IMR-90 (cell line): ENCODE data around the gene EPB41L4A. TPM values are rescaled to one million over a fixed set of nuclear protein-coding genes. Genes with fewer than 3 reads are reported as not detected.

Source experiments
- ATAC-seq: fragments of 200-7000 bp; cut with Tn5 transposase; 2 replicates; pipeline ENCODE4 v1.9.1; 2020; ENCODE audit warnings: low read depth, mild to moderate bottlenecking, moderate library complexity
- BruUV-seq: library from RNA; stranded (reverse); fragments of 400-500 nt; replicated peaks from 2 replicates; lab custom pipeline; 2021; lab: Mats Ljungman, UMichigan
- CTCF ChIA-PET: fragments of 300-600 bp; formaldehyde crosslinking; extraction: SDS; loops from one replicate; lab custom pipeline; 2021; ENCODE audit warnings: antibody characterized with exemption; lab: Yijun Ruan, JAX
- POLR2A ChIA-PET: fragments of 300-600 bp; sonication (Branson Sonifier 250); formaldehyde crosslinking; loops from one replicate; lab custom pipeline; 2022; ENCODE audit warnings: antibody characterized with exemption; ENCODE audit not compliant: unreplicated experiment; lab: Charles Lee
- DNase-seq: peaks from one replicate; pipeline ENCODE4 v3.0.0; 2013
- H2AFZ ChIP-seq: replicated peaks from 2 replicates; pipeline ENCODE3; 2013; ENCODE audit warnings: low read length, mild to moderate bottlenecking; ENCODE audit not compliant: poor library complexity
- H2AK5ac ChIP-seq: 2 replicates; pipeline ENCODE4 v1.6.1; 2013; ENCODE audit warnings: low read depth, low read length, inconsistent platforms
- H2AK9ac ChIP-seq: replicated peaks from 2 replicates; pipeline ENCODE3; 2013; ENCODE audit warnings: mild to moderate bottlenecking, low read depth, low read length, moderate library complexity; ENCODE audit not compliant: poor library complexity
- H2BK120ac ChIP-seq: 2 replicates; pipeline ENCODE4 v1.6.1; 2013; ENCODE audit warnings: low read depth, low read length, inconsistent platforms
- H2BK15ac ChIP-seq: 3 replicates; pipeline ENCODE4 v1.6.1; 2013; ENCODE audit warnings: low read depth, low read length, inconsistent platforms
- H2BK20ac ChIP-seq: 2 replicates; pipeline ENCODE4 v1.6.1; 2013; ENCODE audit warnings: low read depth, mild to moderate bottlenecking, inconsistent platforms, low read length, moderate library complexity
- H2BK5ac ChIP-seq: 2 replicates; pipeline ENCODE4 v1.6.1; 2013; ENCODE audit warnings: mild to moderate bottlenecking, low read depth, low read length, inconsistent platforms; ENCODE audit not compliant: poor library complexity, severe bottlenecking
- H3K14ac ChIP-seq: replicated peaks from 2 replicates; pipeline ENCODE4 v1.6.1; 2013; ENCODE audit warnings: low read depth, low read length, inconsistent platforms
- H3K18ac ChIP-seq: 2 replicates; pipeline ENCODE4 v1.6.1; 2013; ENCODE audit warnings: low read depth, low read length, control low read depth
- H3K23ac ChIP-seq: 2 replicates; pipeline ENCODE4 v1.6.1; 2013; ENCODE audit warnings: low read depth, low read length, inconsistent platforms
- H3K27ac ChIP-seq: 2 replicates; pipeline ENCODE4 v1.5.1; 2013; ENCODE audit warnings: mild to moderate bottlenecking, control low read depth, low read length; ENCODE audit not compliant: insufficient read depth
- H3K27me3 ChIP-seq: 2 replicates; pipeline ENCODE4 v1.6.1; 2013; ENCODE audit warnings: low read length; ENCODE audit not compliant: control insufficient read depth, insufficient read depth
- H3K36me3 ChIP-seq: 2 replicates; pipeline ENCODE4 v1.6.1; 2013; ENCODE audit warnings: low read length, mixed read lengths; ENCODE audit not compliant: control insufficient read depth, insufficient read depth
- H3K4ac ChIP-seq: 2 replicates; pipeline ENCODE4 v1.6.1; 2013; ENCODE audit warnings: low read depth, low read length, inconsistent platforms
- H3K4me1 ChIP-seq: 2 replicates; pipeline ENCODE4 v1.6.1; 2013; ENCODE audit warnings: low read length, mixed read lengths; ENCODE audit not compliant: control insufficient read depth, insufficient read depth
- H3K4me2 ChIP-seq: 2 replicates; pipeline ENCODE4 v1.6.1; 2013; ENCODE audit warnings: low read depth, mild to moderate bottlenecking, control low read depth, low read length, moderate library complexity
- H3K4me3 ChIP-seq: 2 replicates; pipeline ENCODE4 v1.5.1; 2013; ENCODE audit warnings: low read depth, mild to moderate bottlenecking, control low read depth, low read length, moderate library complexity; ENCODE audit not compliant: insufficient read depth
- H3K56ac ChIP-seq: 2 replicates; pipeline ENCODE4 v1.6.1; 2013; ENCODE audit warnings: low read length, inconsistent platforms; ENCODE audit not compliant: insufficient read depth; ENCODE audit errors: extremely low read depth
- H3K79me1 ChIP-seq, 2 experiments: 2 replicates each; pipeline ENCODE4 v1.6.1; 2013; ENCODE audit warnings: low read length in 2 of 2, inconsistent platforms in 1 of 2, low read depth in 1 of 2
- H3K9ac ChIP-seq: 2 replicates; pipeline ENCODE4 v1.6.1; 2013; ENCODE audit warnings: low read depth, low read length, control low read depth
- H3K9me1 ChIP-seq: 2 replicates; pipeline ENCODE4 v1.6.1; 2013; ENCODE audit warnings: low read length, inconsistent platforms; ENCODE audit not compliant: insufficient read depth
- H3K9me3 ChIP-seq: 2 replicates; pipeline ENCODE4 v1.6.1; 2013; ENCODE audit warnings: low read length; ENCODE audit not compliant: control insufficient read depth, insufficient read depth
- H4K20me1 ChIP-seq: 2 replicates; pipeline ENCODE4 v1.6.1; 2013; ENCODE audit warnings: low read length, inconsistent platforms; ENCODE audit not compliant: insufficient read depth
- H4K5ac ChIP-seq: 2 replicates; pipeline ENCODE4 v1.6.1; 2013; ENCODE audit warnings: mild to moderate bottlenecking, low read depth, low read length, control low read depth
- H4K8ac ChIP-seq, 2 experiments: 2 replicates each; pipeline ENCODE4 v1.6.1; 2013; ENCODE audit warnings: low read depth in 2 of 2, low read length in 2 of 2, control low read depth in 1 of 2, inconsistent platforms in 1 of 2
- H4K91ac ChIP-seq: 2 replicates; pipeline ENCODE4 v1.6.1; 2013; ENCODE audit warnings: low read depth, low read length, inconsistent platforms; ENCODE audit not compliant: insufficient read depth
- CHD1 ChIP-seq: IDR thresholded peaks from 2 replicates; pipeline ENCODE4 v1.6.1; 2012; ENCODE audit warnings: low read depth, low read length, improper control_type of control experiment
- CTCF ChIP-seq: conservative IDR thresholded peaks from 2 replicates; pipeline ENCODE4 v1.5.1; 2012; ENCODE audit warnings: mild to moderate bottlenecking, low read depth, low read length, improper control_type of control experiment
- ELK1 ChIP-seq: fragments of 150-350 bp; IDR thresholded peaks from 2 replicates; pipeline ENCODE4 v1.6.1; 2016; ENCODE audit warnings: low read depth, mild to moderate bottlenecking, low read length, moderate library complexity, borderline replicate concordance
- MAZ ChIP-seq: IDR thresholded peaks from 2 replicates; pipeline ENCODE4 v1.6.1; 2012; ENCODE audit warnings: low read depth, mild to moderate bottlenecking, low read length, improper control_type of control experiment, moderate library complexity, borderline replicate concordance
- MXI1 ChIP-seq: IDR thresholded peaks from 2 replicates; pipeline ENCODE4 v1.6.1; 2012; ENCODE audit warnings: low read depth, mild to moderate bottlenecking, low read length, moderate library complexity, borderline replicate concordance
- NFE2L2 ChIP-seq: fragments of 150-350 bp; IDR thresholded peaks from 2 replicates; pipeline ENCODE4 v1.6.1; 2016; ENCODE audit warnings: low read depth, mild to moderate bottlenecking, low read length
- POLR2A ChIP-seq: IDR thresholded peaks from 2 replicates; pipeline ENCODE4 v1.6.1; 2012; ENCODE audit warnings: mild to moderate bottlenecking, low read depth, low read length
- RAD21 ChIP-seq: IDR thresholded peaks from 2 replicates; pipeline ENCODE4 v1.6.1; 2012; ENCODE audit warnings: low read length, improper control_type of control experiment
- RCOR1 ChIP-seq: IDR thresholded peaks from 2 replicates; pipeline ENCODE4 v1.6.1; 2012; ENCODE audit warnings: mild to moderate bottlenecking, low read length, improper control_type of control experiment; ENCODE audit not compliant: insufficient replicate concordance
- RFX5 ChIP-seq: IDR thresholded peaks from 2 replicates; pipeline ENCODE4 v1.8.0; 2012; ENCODE audit warnings: low read depth, mild to moderate bottlenecking, low read length, moderate library complexity
- USF2 ChIP-seq: fragments of 150-350 bp; IDR thresholded peaks from 2 replicates; pipeline ENCODE4 v1.6.1; 2017; ENCODE audit warnings: mild to moderate bottlenecking, antibody characterized with exemption, low read length, low read depth
- WGBS, 2 experiments: methylation state at CpG; one replicate each; pipeline versions ENCODE4 v1.1.5 to v1.1.7; 2013; ENCODE audit warnings: missing lambda C conversion rate in 2 of 2; ENCODE audit not compliant: insufficient read length in 1 of 2; ENCODE audit errors: extremely low coverage in 2 of 2; 5-methylcytosine and 5-hydroxymethylcytosine counted together
- dilution Hi-C: fragments of 300-500 bp; cut with HindIII; formaldehyde crosslinking; loops from one replicate; pipeline ENCODE4 v1.14.3; 2018; ENCODE audit warnings: low sequenced_read_pairs; ENCODE audit not compliant: unreplicated experiment
- in situ Hi-C: fragments of 300-500 bp; cut with MboI; formaldehyde crosslinking; loops from 3 replicates; pipeline ENCODE4 v1.14.3; 2019; ENCODE audit warnings: low sequenced_read_pairs, inconsistent platforms, mixed read lengths
- intact Hi-C: fragments of 100-400 bp; cut with micrococcal nuclease; formaldehyde crosslinking; loops from 2 replicates; pipeline ENCODE4 v1.10.0; 2022
- polyA plus RNA-seq, 3 experiments: library from polyadenylated mRNA; depleted of rRNA; stranded (reverse); fragments of >200 nt; gene quantifications; 2 replicates each; pipeline ENCODE4 v1.2.3, GENCODE V29; 2012; ENCODE audit warnings: low replicate concordance in 1 of 3
- total RNA-seq: library from RNA; depleted of rRNA; stranded (reverse); fragments of >200 nt; gene quantifications from 2 replicates; pipeline ENCODE4 v1.2.3, GENCODE V29; 2012

Gene EPB41L4A
- total and polyA plus RNA-seq, 2 of the 4 experiments (the other 2 are of a cell fraction), result under 0.01 to 0.02 TPM

- DNase-seq (no peak), ATAC-seq (no peak)
- H2AK9ac ChIP-seq, result no peak overlapping the region
- POLR2A ChIA-PET, result no interaction called here
- H2BK20ac ChIP-seq, result no peak overlapping the region
- no peaks in the 10 kb centered on the region for H3K27me3 ChIP-seq
- H3K23ac ChIP-seq, result no peak overlapping the region
- H3K4ac ChIP-seq, result no peak overlapping the region
- no peaks in the 10 kb centered on the region for H3K4me1 ChIP-seq
- in situ Hi-C loops, result no loop called here
- H4K8ac ChIP-seq, result no peak overlapping the region
- no peak overlapping the region for H2AK5ac ChIP-seq
- CTCF ChIA-PET, result no interaction called here
- H2BK5ac ChIP-seq, result no peak overlapping the region
- no peak overlapping the region for H2BK15ac ChIP-seq
- H3K9me1 ChIP-seq, result no peaks in the 10 kb centered on the region
- no CpG with 5 or more reads among the region's 2 CpGs for WGBS, 2 experiments
- no peak overlapping the region for H3K4me3 ChIP-seq
- TF ChIP-seq RAD21, result no peak
- no peak for TF ChIP-seq NFE2L2
- TF ChIP-seq POLR2A, result no peak
- TF ChIP-seq RFX5, result no peak
- TF ChIP-seq CHD1, result no peak
- TF ChIP-seq MXI1, result no peak
- TF ChIP-seq RCOR1, result no peak
- no peak for TF ChIP-seq MAZ
- no peak for TF ChIP-seq ELK1
- TF ChIP-seq USF2, result no peak
- no peak for TF ChIP-seq CTCF
- H2BK120ac ChIP-seq, result no peak overlapping the region
- no peak overlapping the region for H3K4me2 ChIP-seq
- H3K18ac ChIP-seq, result no peak overlapping the region
- intact Hi-C loops, result no loop called here
- H3K14ac ChIP-seq, result no peak overlapping the region
- no peak overlapping the region for H3K56ac ChIP-seq
- H2AFZ ChIP-seq, result no peak overlapping the region
- no peaks in the 10 kb centered on the region for H4K20me1 ChIP-seq
- H3K27ac ChIP-seq, result no peak overlapping the region
- dilution Hi-C loops, result no loop called here
- no peaks in the 10 kb centered on the region for H3K9me3 ChIP-seq
- no peaks in the 10 kb centered on the region for H3K36me3 ChIP-seq
- H4K91ac ChIP-seq, result no peak overlapping the region
- BruUV-seq, result no TSS peak
- no peaks in the 10 kb centered on the region for H3K79me1 ChIP-seq
- H4K5ac ChIP-seq, result no peak overlapping the region
- H3K9ac ChIP-seq, result no peak overlapping the region
Observed at GRCh38 chr5:112436144-112436543, 17.1 kb upstream of the EPB41L4A start.
